ENCODE measurements around the gene NELL1.

NELL1 gene

GRCh38 chr11:21069909-21070308 is 400.5 kb downstream of the NELL1 start:
- H3K4me3 ChIP-seq (ENCODE audit: low read length), result no peak overlapping the region
- DNase-seq (ENCODE audit: low read depth, low spot score), result no peak
- H3K27me3 ChIP-seq (ENCODE audit: control insufficient read depth, insufficient read depth, low read length), result no peaks in the 10 kb centered on the region
- H3K4me1 ChIP-seq (ENCODE audit: control insufficient read depth, insufficient read depth, low read length), result no peaks in the 10 kb centered on the region
- no CpG with 5 or more reads among the region's 5 CpGs for WGBS (ENCODE audit: insufficient coverage, insufficient read length)
- no peaks in the 10 kb centered on the region for H3K36me3 ChIP-seq (ENCODE audit: control insufficient read depth, insufficient read depth, low read length)
- H3K27ac ChIP-seq (ENCODE audit: low read length), result no peak overlapping the region
- H3K9me3 ChIP-seq (ENCODE audit: control insufficient read depth, insufficient read depth, low read length), result no peaks in the 10 kb centered on the region

- Histone ChIP-seq H3K9me3 (ENCODE audit: control insufficient read depth, insufficient read depth, low read length) (no peaks in the 10 kb centered on the region), H3K27me3 (ENCODE audit: control insufficient read depth, insufficient read depth, low read length) (no peaks in the 10 kb centered on the region), H3K27ac (ENCODE audit: low read length) (no peak overlapping the region), H3K4me3 (ENCODE audit: low read length) (no peak overlapping the region), H3K4me1 (ENCODE audit: control insufficient read depth, insufficient read depth, low read length) (no peaks in the 10 kb centered on the region), H3K36me3 (ENCODE audit: control insufficient read depth, insufficient read depth, low read length) (no peaks in the 10 kb centered on the region)
- no peak for DNase-seq (ENCODE audit: low read depth, low spot score)
- WGBS (ENCODE audit: insufficient coverage, insufficient read length), result no CpG with 5 or more reads among the region's 3 CpGs
These were observed 403.2 kb downstream of the NELL1 start for GRCh38 chr11:21072558-21072957.

GRCh38 chr11:21082853-21083252 is 413.5 kb downstream of the NELL1 start:
- no peaks in the 10 kb centered on the region for H3K36me3 ChIP-seq (ENCODE audit: control insufficient read depth, insufficient read depth, low read length)
- WGBS (ENCODE audit: insufficient coverage, insufficient read length), result no CpG with 5 or more reads among the region's 3 CpGs
- no peaks in the 10 kb centered on the region for H3K9me3 ChIP-seq (ENCODE audit: control insufficient read depth, insufficient read depth, low read length)
- DNase-seq (ENCODE audit: low read depth, low spot score), result no peak
- H3K4me1 ChIP-seq (ENCODE audit: control insufficient read depth, insufficient read depth, low read length), result no peaks in the 10 kb centered on the region
- no peak overlapping the region for H3K4me3 ChIP-seq (ENCODE audit: low read length)
- no peaks in the 10 kb centered on the region for H3K27me3 ChIP-seq (ENCODE audit: control insufficient read depth, insufficient read depth, low read length)
- no peak overlapping the region for H3K27ac ChIP-seq (ENCODE audit: low read length)

- no peak for DNase-seq (ENCODE audit: low read depth, low spot score)
- H3K27me3 ChIP-seq (ENCODE audit: control insufficient read depth, insufficient read depth, low read length), result no peaks in the 10 kb centered on the region
- no peak overlapping the region for H3K4me3 ChIP-seq (ENCODE audit: low read length)
- H3K9me3 ChIP-seq (ENCODE audit: control insufficient read depth, insufficient read depth, low read length), result no peaks in the 10 kb centered on the region
- H3K4me1 ChIP-seq (ENCODE audit: control insufficient read depth, insufficient read depth, low read length), result no peaks in the 10 kb centered on the region
- H3K36me3 ChIP-seq (ENCODE audit: control insufficient read depth, insufficient read depth, low read length), result no peaks in the 10 kb centered on the region
- no peak overlapping the region for H3K27ac ChIP-seq (ENCODE audit: low read length)
These were observed 419.5 kb downstream of the NELL1 start for GRCh38 chr11:21088930-21089329.

- DNase-seq (ENCODE audit: low read depth, low spot score), result no peak
- Histone ChIP-seq H3K4me1 (ENCODE audit: control insufficient read depth, insufficient read depth, low read length) (no peaks in the 10 kb centered on the region), H3K27ac (ENCODE audit: low read length) (no peak overlapping the region), H3K27me3 (ENCODE audit: control insufficient read depth, insufficient read depth, low read length) (no peaks in the 10 kb centered on the region), H3K36me3 (ENCODE audit: control insufficient read depth, insufficient read depth, low read length) (no peaks in the 10 kb centered on the region), H3K9me3 (ENCODE audit: control insufficient read depth, insufficient read depth, low read length) (no peaks in the 10 kb centered on the region), H3K4me3 (ENCODE audit: low read length) (no peak overlapping the region)
- no CpG with 5 or more reads among the region's 2 CpGs for WGBS (ENCODE audit: insufficient coverage, insufficient read length)
These were observed 435.3 kb downstream of the NELL1 start for GRCh38 chr11:21104641-21105040.

- Histone ChIP-seq H3K36me3 (ENCODE audit: control insufficient read depth, insufficient read depth, low read length) (no peaks in the 10 kb centered on the region), H3K4me1 (ENCODE audit: control insufficient read depth, insufficient read depth, low read length) (no peaks in the 10 kb centered on the region), H3K9me3 (ENCODE audit: control insufficient read depth, insufficient read depth, low read length) (no peaks in the 10 kb centered on the region), H3K4me3 (ENCODE audit: low read length) (no peak overlapping the region), H3K27ac (ENCODE audit: low read length) (no peak overlapping the region), H3K27me3 (ENCODE audit: control insufficient read depth, insufficient read depth, low read length) (no peaks in the 10 kb centered on the region)
- no CpG with 5 or more reads among the region's 5 CpGs for WGBS (ENCODE audit: insufficient coverage, insufficient read length)
- peak; percentile 5 for DNase-seq (ENCODE audit: low read depth, low spot score)
These were observed 436.0 kb downstream of the NELL1 start for GRCh38 chr11:21105196-21105917.

- no CpG with 5 or more reads among the region's 2 CpGs for WGBS (ENCODE audit: insufficient coverage, insufficient read length)
- DNase-seq (ENCODE audit: low read depth, low spot score), result no peak
- no peak overlapping the region for H3K4me3 ChIP-seq (ENCODE audit: low read length)
- no peak overlapping the region for H3K27ac ChIP-seq (ENCODE audit: low read length)
- no peaks in the 10 kb centered on the region for H3K36me3 ChIP-seq (ENCODE audit: control insufficient read depth, insufficient read depth, low read length)
- H3K9me3 ChIP-seq (ENCODE audit: control insufficient read depth, insufficient read depth, low read length), result no peaks in the 10 kb centered on the region
- no peaks in the 10 kb centered on the region for H3K27me3 ChIP-seq (ENCODE audit: control insufficient read depth, insufficient read depth, low read length)
- no peaks in the 10 kb centered on the region for H3K4me1 ChIP-seq (ENCODE audit: control insufficient read depth, insufficient read depth, low read length)
These were observed 440.0 kb downstream of the NELL1 start for GRCh38 chr11:21109341-21109740.

- Histone ChIP-seq H3K9me3 (ENCODE audit: control insufficient read depth, insufficient read depth, low read length) (no peaks in the 10 kb centered on the region), H3K4me1 (ENCODE audit: control insufficient read depth, insufficient read depth, low read length) (no peaks in the 10 kb centered on the region), H3K27me3 (ENCODE audit: control insufficient read depth, insufficient read depth, low read length) (no peaks in the 10 kb centered on the region), H3K36me3 (ENCODE audit: control insufficient read depth, insufficient read depth, low read length) (no peaks in the 10 kb centered on the region), H3K27ac (ENCODE audit: low read length) (no peak overlapping the region), H3K4me3 (ENCODE audit: low read length) (no peak overlapping the region)
- DNase-seq (ENCODE audit: low read depth, low spot score), result no peak
- no CpG with 5 or more reads among the region's 1 CpG for WGBS (ENCODE audit: insufficient coverage, insufficient read length)
These were observed 441.0 kb downstream of the NELL1 start for GRCh38 chr11:21110415-21110814.

- Histone ChIP-seq H3K27me3 (ENCODE audit: control insufficient read depth, insufficient read depth, low read length) (no peaks in the 10 kb centered on the region), H3K4me3 (ENCODE audit: low read length) (no peak overlapping the region)
- WGBS (ENCODE audit: insufficient coverage, insufficient read length), result no CpG with 5 or more reads among the region's 3 CpGs
These were observed 444.5 kb downstream of the NELL1 start for GRCh38 chr11:21113876-21114275.

GRCh38 chr11:21116009-21116408 is 446.6 kb downstream of the NELL1 start:
- H3K9me3 ChIP-seq (ENCODE audit: control insufficient read depth, insufficient read depth, low read length), result no peaks in the 10 kb centered on the region
- no peaks in the 10 kb centered on the region for H3K4me1 ChIP-seq (ENCODE audit: control insufficient read depth, insufficient read depth, low read length)
- DNase-seq (ENCODE audit: low read depth, low spot score), result no peak
- no peaks in the 10 kb centered on the region for H3K27me3 ChIP-seq (ENCODE audit: control insufficient read depth, insufficient read depth, low read length)
- no peak overlapping the region for H3K4me3 ChIP-seq (ENCODE audit: low read length)
- WGBS (ENCODE audit: insufficient coverage, insufficient read length), result no CpG with 5 or more reads among the region's 1 CpG
- H3K36me3 ChIP-seq (ENCODE audit: control insufficient read depth, insufficient read depth, low read length), result no peaks in the 10 kb centered on the region
- H3K27ac ChIP-seq (ENCODE audit: low read length), result no peak overlapping the region

More at GRCh38 chr11:21113876-21114275, 444.5 kb downstream of the NELL1 start:
- Histone ChIP-seq H3K36me3 (ENCODE audit: control insufficient read depth, insufficient read depth, low read length) (no peaks in the 10 kb centered on the region), H3K9me3 (ENCODE audit: control insufficient read depth, insufficient read depth, low read length) (no peaks in the 10 kb centered on the region), H3K27ac (ENCODE audit: low read length) (no peak overlapping the region), H3K4me1 (ENCODE audit: control insufficient read depth, insufficient read depth, low read length) (no peaks in the 10 kb centered on the region)
- DNase-seq (ENCODE audit: low read depth, low spot score), result no peak

GRCh38 chr11:21119411-21119810 is 450.0 kb downstream of the NELL1 start:
- DNase-seq (ENCODE audit: low read depth, low spot score), result no peak
- no CpG with 5 or more reads among the region's 3 CpGs for WGBS (ENCODE audit: insufficient coverage, insufficient read length)
- Histone ChIP-seq H3K9me3 (ENCODE audit: control insufficient read depth, insufficient read depth, low read length) (no peaks in the 10 kb centered on the region), H3K4me3 (ENCODE audit: low read length) (no peak overlapping the region), H3K27ac (ENCODE audit: low read length) (no peak overlapping the region), H3K27me3 (ENCODE audit: control insufficient read depth, insufficient read depth, low read length) (no peaks in the 10 kb centered on the region), H3K4me1 (ENCODE audit: control insufficient read depth, insufficient read depth, low read length) (no peaks in the 10 kb centered on the region), H3K36me3 (ENCODE audit: control insufficient read depth, insufficient read depth, low read length) (no peaks in the 10 kb centered on the region)
